ENCODE measurements around the gene CDPF1.

Gene CDPF1

GRCh38 chr22:46293577-46294260, 43.6 kb upstream of the CDPF1 start:
- no peak overlapping the region for H3K27ac ChIP-seq
- no peak for TF ChIP-seq ZFX (IDR thresholded peaks at IDR 0.05)
- TF ChIP-seq, protein P1, sequence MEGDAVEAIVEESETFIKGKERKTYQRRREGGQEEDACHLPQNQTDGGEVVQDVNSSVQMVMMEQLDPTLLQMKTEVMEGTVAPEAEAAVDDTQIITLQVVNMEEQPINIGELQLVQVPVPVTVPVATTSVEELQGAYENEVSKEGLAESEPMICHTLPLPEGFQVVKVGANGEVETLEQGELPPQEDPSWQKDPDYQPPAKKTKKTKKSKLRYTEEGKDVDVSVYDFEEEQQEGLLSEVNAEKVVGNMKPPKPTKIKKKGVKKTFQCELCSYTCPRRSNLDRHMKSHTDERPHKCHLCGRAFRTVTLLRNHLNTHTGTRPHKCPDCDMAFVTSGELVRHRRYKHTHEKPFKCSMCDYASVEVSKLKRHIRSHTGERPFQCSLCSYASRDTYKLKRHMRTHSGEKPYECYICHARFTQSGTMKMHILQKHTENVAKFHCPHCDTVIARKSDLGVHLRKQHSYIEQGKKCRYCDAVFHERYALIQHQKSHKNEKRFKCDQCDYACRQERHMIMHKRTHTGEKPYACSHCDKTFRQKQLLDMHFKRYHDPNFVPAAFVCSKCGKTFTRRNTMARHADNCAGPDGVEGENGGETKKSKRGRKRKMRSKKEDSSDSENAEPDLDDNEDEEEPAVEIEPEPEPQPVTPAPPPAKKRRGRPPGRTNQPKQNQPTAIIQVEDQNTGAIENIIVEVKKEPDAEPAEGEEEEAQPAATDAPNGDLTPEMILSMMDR (conservative IDR thresholded peaks at IDR 0.05): no peak

GRCh38 chr22:46292732-46293131, 42.6 kb upstream of the CDPF1 start:
- H3K27ac ChIP-seq: no peak overlapping the region
- no peak for TF ChIP-seq ZFX (IDR thresholded peaks at IDR 0.05)
- TF ChIP-seq, protein P1 (conservative IDR thresholded peaks at IDR 0.05): no peak

DNA sequence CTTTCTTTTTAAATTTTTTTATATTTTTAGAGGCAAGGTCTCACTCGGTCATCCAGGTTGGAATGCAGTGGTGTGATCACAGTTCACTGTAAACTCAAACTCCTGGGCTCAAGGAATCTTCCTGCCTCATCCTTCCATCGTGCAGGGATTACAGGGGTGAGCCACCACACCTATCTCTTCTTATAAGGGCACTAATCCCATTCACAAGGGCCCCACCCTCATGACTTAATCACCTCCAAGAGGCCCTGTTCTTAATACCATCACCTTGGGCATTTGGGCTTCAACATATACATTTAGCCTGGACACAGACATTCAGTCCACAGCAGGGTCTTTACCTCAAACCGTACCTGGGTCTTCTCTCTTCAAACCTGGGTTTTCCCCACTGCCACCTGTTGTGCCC, 42.1 kb upstream of the CDPF1 start:
- TF ChIP-seq, protein P1 (conservative IDR thresholded peaks at IDR 0.05): no peak
- TF ChIP-seq ZFX (IDR thresholded peaks at IDR 0.05): no peak
- H3K27ac ChIP-seq: no peak overlapping the region

- TF ChIP-seq, protein P1 (conservative IDR thresholded peaks at IDR 0.05): no peak
- TF ChIP-seq ZFX (IDR thresholded peaks at IDR 0.05): no peak
- H3K27ac ChIP-seq: no peak overlapping the region
Observed at GRCh38 chr22:46290843-46291785, 41.0 kb upstream of the CDPF1 start.

- H3K27ac ChIP-seq: no peak overlapping the region
- no peak for TF ChIP-seq ZFX (IDR thresholded peaks at IDR 0.05)
- TF ChIP-seq, protein P1 (conservative IDR thresholded peaks at IDR 0.05): no peak
Observed at GRCh38 chr22:46290121-46290842, 40.2 kb upstream of the CDPF1 start.

DNA sequence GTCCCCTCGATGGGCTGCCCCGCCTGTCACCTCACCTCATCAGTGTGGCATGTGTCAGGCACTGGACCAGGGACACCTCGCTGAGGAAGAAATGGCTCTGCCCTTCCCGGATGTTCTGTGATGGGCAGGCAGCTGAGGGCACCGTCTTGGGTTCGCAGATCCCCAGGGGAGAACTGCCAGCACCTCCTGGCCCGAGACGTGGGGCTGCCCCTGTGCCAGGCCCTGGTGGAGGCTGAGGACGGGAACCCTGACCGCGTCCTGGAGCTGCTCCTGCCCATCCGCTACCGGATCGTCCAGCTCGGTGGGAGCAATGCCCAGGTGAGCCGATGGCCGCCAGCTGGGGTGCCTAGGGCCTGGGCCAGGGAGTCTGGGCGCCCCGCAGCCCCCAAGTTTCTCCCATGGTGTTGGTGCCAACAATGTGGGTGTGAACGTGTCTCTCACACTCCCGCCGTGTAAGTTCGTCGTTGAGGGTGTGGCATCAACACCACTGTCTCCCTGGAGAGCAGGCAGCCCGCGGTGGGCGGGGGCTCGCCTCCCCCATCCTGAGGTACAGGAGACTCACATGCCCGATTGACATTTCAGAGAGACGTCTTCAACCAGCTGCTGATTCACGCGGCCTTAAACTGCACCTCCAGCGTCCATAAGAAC, 39.3 kb upstream of the CDPF1 start:
- H3K27ac ChIP-seq: no peak overlapping the region
- no peak for TF ChIP-seq ZFX (IDR thresholded peaks at IDR 0.05)
- TF ChIP-seq, protein P1 (conservative IDR thresholded peaks at IDR 0.05): no peak
